IMR-90 (cell line): ENCODE results near the gene RPA3. TPM values are rescaled to one million over a fixed set of nuclear protein-coding genes. Genes with fewer than 3 reads are reported as not detected.

Experiments
- ATAC-seq: fragments of 200-7000 bp; cut with Tn5 transposase; 2 replicates; pipeline ENCODE4 v1.9.1; 2020; ENCODE audit warnings: low read depth, mild to moderate bottlenecking, moderate library complexity
- BruUV-seq: library from RNA; stranded (reverse); fragments of 400-500 nt; replicated peaks from 2 replicates; lab custom pipeline; 2021; lab: Mats Ljungman, UMichigan
- CTCF ChIA-PET: fragments of 300-600 bp; formaldehyde crosslinking; extraction: SDS; loops from one replicate; lab custom pipeline; 2021; ENCODE audit warnings: antibody characterized with exemption; lab: Yijun Ruan, JAX
- POLR2A ChIA-PET: fragments of 300-600 bp; sonication (Branson Sonifier 250); formaldehyde crosslinking; loops from one replicate; lab custom pipeline; 2022; ENCODE audit warnings: antibody characterized with exemption; ENCODE audit not compliant: unreplicated experiment; lab: Charles Lee
- DNase-seq: peaks from one replicate; pipeline ENCODE4 v3.0.0; 2013
- H2AFZ ChIP-seq: replicated peaks from 2 replicates; pipeline ENCODE3; 2013; ENCODE audit warnings: low read length, mild to moderate bottlenecking; ENCODE audit not compliant: poor library complexity
- H2AK5ac ChIP-seq: 2 replicates; pipeline ENCODE4 v1.6.1; 2013; ENCODE audit warnings: low read depth, low read length, inconsistent platforms
- H2AK9ac ChIP-seq: replicated peaks from 2 replicates; pipeline ENCODE3; 2013; ENCODE audit warnings: mild to moderate bottlenecking, low read depth, low read length, moderate library complexity; ENCODE audit not compliant: poor library complexity
- H2BK120ac ChIP-seq: 2 replicates; pipeline ENCODE4 v1.6.1; 2013; ENCODE audit warnings: low read depth, low read length, inconsistent platforms
- H2BK15ac ChIP-seq: 3 replicates; pipeline ENCODE4 v1.6.1; 2013; ENCODE audit warnings: low read depth, low read length, inconsistent platforms
- H2BK20ac ChIP-seq: 2 replicates; pipeline ENCODE4 v1.6.1; 2013; ENCODE audit warnings: low read depth, mild to moderate bottlenecking, inconsistent platforms, low read length, moderate library complexity
- H2BK5ac ChIP-seq: 2 replicates; pipeline ENCODE4 v1.6.1; 2013; ENCODE audit warnings: mild to moderate bottlenecking, low read depth, low read length, inconsistent platforms; ENCODE audit not compliant: poor library complexity, severe bottlenecking
- H3K14ac ChIP-seq: replicated peaks from 2 replicates; pipeline ENCODE4 v1.6.1; 2013; ENCODE audit warnings: low read depth, low read length, inconsistent platforms
- H3K18ac ChIP-seq: 2 replicates; pipeline ENCODE4 v1.6.1; 2013; ENCODE audit warnings: low read depth, low read length, control low read depth
- H3K23ac ChIP-seq: 2 replicates; pipeline ENCODE4 v1.6.1; 2013; ENCODE audit warnings: low read depth, low read length, inconsistent platforms
- H3K27ac ChIP-seq: 2 replicates; pipeline ENCODE4 v1.5.1; 2013; ENCODE audit warnings: mild to moderate bottlenecking, control low read depth, low read length; ENCODE audit not compliant: insufficient read depth
- H3K27me3 ChIP-seq: 2 replicates; pipeline ENCODE4 v1.6.1; 2013; ENCODE audit warnings: low read length; ENCODE audit not compliant: control insufficient read depth, insufficient read depth
- H3K36me3 ChIP-seq: 2 replicates; pipeline ENCODE4 v1.6.1; 2013; ENCODE audit warnings: low read length, mixed read lengths; ENCODE audit not compliant: control insufficient read depth, insufficient read depth
- H3K4ac ChIP-seq: 2 replicates; pipeline ENCODE4 v1.6.1; 2013; ENCODE audit warnings: low read depth, low read length, inconsistent platforms
- H3K4me1 ChIP-seq: 2 replicates; pipeline ENCODE4 v1.6.1; 2013; ENCODE audit warnings: low read length, mixed read lengths; ENCODE audit not compliant: control insufficient read depth, insufficient read depth
- H3K4me2 ChIP-seq: 2 replicates; pipeline ENCODE4 v1.6.1; 2013; ENCODE audit warnings: low read depth, mild to moderate bottlenecking, control low read depth, low read length, moderate library complexity
- H3K4me3 ChIP-seq: 2 replicates; pipeline ENCODE4 v1.5.1; 2013; ENCODE audit warnings: low read depth, mild to moderate bottlenecking, control low read depth, low read length, moderate library complexity; ENCODE audit not compliant: insufficient read depth
- H3K56ac ChIP-seq: 2 replicates; pipeline ENCODE4 v1.6.1; 2013; ENCODE audit warnings: low read length, inconsistent platforms; ENCODE audit not compliant: insufficient read depth; ENCODE audit errors: extremely low read depth
- H3K79me1 ChIP-seq, 2 experiments: 2 replicates each; pipeline ENCODE4 v1.6.1; 2013; ENCODE audit warnings: low read length in 2 of 2, inconsistent platforms in 1 of 2, low read depth in 1 of 2
- H3K9ac ChIP-seq: 2 replicates; pipeline ENCODE4 v1.6.1; 2013; ENCODE audit warnings: low read depth, low read length, control low read depth
- H3K9me1 ChIP-seq: 2 replicates; pipeline ENCODE4 v1.6.1; 2013; ENCODE audit warnings: low read length, inconsistent platforms; ENCODE audit not compliant: insufficient read depth
- H3K9me3 ChIP-seq: 2 replicates; pipeline ENCODE4 v1.6.1; 2013; ENCODE audit warnings: low read length; ENCODE audit not compliant: control insufficient read depth, insufficient read depth
- H4K20me1 ChIP-seq: 2 replicates; pipeline ENCODE4 v1.6.1; 2013; ENCODE audit warnings: low read length, inconsistent platforms; ENCODE audit not compliant: insufficient read depth
- H4K5ac ChIP-seq: 2 replicates; pipeline ENCODE4 v1.6.1; 2013; ENCODE audit warnings: mild to moderate bottlenecking, low read depth, low read length, control low read depth
- H4K8ac ChIP-seq, 2 experiments: 2 replicates each; pipeline ENCODE4 v1.6.1; 2013; ENCODE audit warnings: low read depth in 2 of 2, low read length in 2 of 2, control low read depth in 1 of 2, inconsistent platforms in 1 of 2
- H4K91ac ChIP-seq: 2 replicates; pipeline ENCODE4 v1.6.1; 2013; ENCODE audit warnings: low read depth, low read length, inconsistent platforms; ENCODE audit not compliant: insufficient read depth
- CHD1 ChIP-seq: IDR thresholded peaks from 2 replicates; pipeline ENCODE4 v1.6.1; 2012; ENCODE audit warnings: low read depth, low read length, improper control_type of control experiment
- FOS ChIP-seq: fragments of 150-350 bp; IDR thresholded peaks from 2 replicates; pipeline ENCODE4 v1.6.1; 2016; ENCODE audit warnings: low read depth, low read length
- MAFK ChIP-seq: IDR thresholded peaks from 2 replicates; pipeline ENCODE4 v1.6.1; 2012; ENCODE audit warnings: low read depth, low read length, improper control_type of control experiment
- NFE2L2 ChIP-seq: fragments of 150-350 bp; IDR thresholded peaks from 2 replicates; pipeline ENCODE4 v1.6.1; 2016; ENCODE audit warnings: low read depth, mild to moderate bottlenecking, low read length
- RAD21 ChIP-seq: IDR thresholded peaks from 2 replicates; pipeline ENCODE4 v1.6.1; 2012; ENCODE audit warnings: low read length, improper control_type of control experiment
- RCOR1 ChIP-seq: IDR thresholded peaks from 2 replicates; pipeline ENCODE4 v1.6.1; 2012; ENCODE audit warnings: mild to moderate bottlenecking, low read length, improper control_type of control experiment; ENCODE audit not compliant: insufficient replicate concordance
- RFX5 ChIP-seq: IDR thresholded peaks from 2 replicates; pipeline ENCODE4 v1.8.0; 2012; ENCODE audit warnings: low read depth, mild to moderate bottlenecking, low read length, moderate library complexity
- SMC3 ChIP-seq: fragments of 150-350 bp; IDR thresholded peaks from 2 replicates; pipeline ENCODE4 v1.6.1; 2016; ENCODE audit warnings: low read depth, mild to moderate bottlenecking, antibody characterized with exemption, low read length, moderate library complexity
- WGBS, 2 experiments: methylation state at CpG; one replicate each; pipeline versions ENCODE4 v1.1.5 to v1.1.7; 2013; ENCODE audit warnings: missing lambda C conversion rate in 2 of 2; ENCODE audit not compliant: insufficient read length in 1 of 2; ENCODE audit errors: extremely low coverage in 2 of 2; 5-methylcytosine and 5-hydroxymethylcytosine counted together
- dilution Hi-C: fragments of 300-500 bp; cut with HindIII; formaldehyde crosslinking; loops from one replicate; pipeline ENCODE4 v1.14.3; 2018; ENCODE audit warnings: low sequenced_read_pairs; ENCODE audit not compliant: unreplicated experiment
- in situ Hi-C: fragments of 300-500 bp; cut with MboI; formaldehyde crosslinking; loops from 3 replicates; pipeline ENCODE4 v1.14.3; 2019; ENCODE audit warnings: low sequenced_read_pairs, inconsistent platforms, mixed read lengths
- intact Hi-C: fragments of 100-400 bp; cut with micrococcal nuclease; formaldehyde crosslinking; loops from 2 replicates; pipeline ENCODE4 v1.10.0; 2022
- polyA plus RNA-seq, 3 experiments: library from polyadenylated mRNA; depleted of rRNA; stranded (reverse); fragments of >200 nt; gene quantifications; 2 replicates each; pipeline ENCODE4 v1.2.3, GENCODE V29; 2012; ENCODE audit warnings: low replicate concordance in 1 of 3
- total RNA-seq: library from RNA; depleted of rRNA; stranded (reverse); fragments of >200 nt; gene quantifications from 2 replicates; pipeline ENCODE4 v1.2.3, GENCODE V29; 2012
- TF ChIP-seq, protein P1 (sequence below): fragments of 150-350 bp; IDR thresholded peaks from 2 replicates; pipeline ENCODE4 v1.6.1; 2016; ENCODE audit warnings: low read depth, mild to moderate bottlenecking, low read length, moderate library complexity, borderline replicate concordance

RPA3 gene
- total and polyA plus RNA-seq, 2 of the 4 experiments (the other 2 are of a cell fraction), result 12.7 to 21.1 TPM

- H2AK5ac ChIP-seq, result no peak overlapping the region
- ChIA-PET CTCF (interaction anchor here (0.9 to 1.0 kb wide), 2 partner anchors 19 to 169 kb away, joined by 3 read pairs; no protein-coding TSS in a partner anchor), POLR2A (no interaction called here)
- intact Hi-C loops (loop anchor here (10.0 kb wide), 1 partner anchor 699 kb away; no protein-coding TSS in a partner anchor), dilution Hi-C loops (no loop called here), in situ Hi-C loops (no loop called here)
- no peak for ATAC-seq
- no peak overlapping the region for H4K8ac ChIP-seq
- H4K5ac ChIP-seq, result no peak overlapping the region
- no peaks in the 10 kb centered on the region for H3K79me1 ChIP-seq
- no peaks in the 10 kb centered on the region for H3K4me1 ChIP-seq
- DNase-seq, result no peak
- H3K14ac ChIP-seq, result no peak overlapping the region
- H3K9me3 ChIP-seq, result no peaks in the 10 kb centered on the region
- H3K56ac ChIP-seq, result no peak overlapping the region
- H3K4ac ChIP-seq, result no peak overlapping the region
- WGBS, 2 experiments, result no CpG with 5 or more reads among the region's 5 CpGs
- no peak overlapping the region for H2BK15ac ChIP-seq
- H2AK9ac ChIP-seq, result no peak overlapping the region
- no peak overlapping the region for H3K23ac ChIP-seq
- no peaks in the 10 kb centered on the region for H3K27me3 ChIP-seq
- TF ChIP-seq NFE2L2 (no peak), MAFK (no peak), CHD1 (no peak), SMC3 (no peak), FOS (no peak), RCOR1 (no peak), RAD21 (no peak), RFX5 (no peak)
- TF ChIP-seq, protein P1, sequence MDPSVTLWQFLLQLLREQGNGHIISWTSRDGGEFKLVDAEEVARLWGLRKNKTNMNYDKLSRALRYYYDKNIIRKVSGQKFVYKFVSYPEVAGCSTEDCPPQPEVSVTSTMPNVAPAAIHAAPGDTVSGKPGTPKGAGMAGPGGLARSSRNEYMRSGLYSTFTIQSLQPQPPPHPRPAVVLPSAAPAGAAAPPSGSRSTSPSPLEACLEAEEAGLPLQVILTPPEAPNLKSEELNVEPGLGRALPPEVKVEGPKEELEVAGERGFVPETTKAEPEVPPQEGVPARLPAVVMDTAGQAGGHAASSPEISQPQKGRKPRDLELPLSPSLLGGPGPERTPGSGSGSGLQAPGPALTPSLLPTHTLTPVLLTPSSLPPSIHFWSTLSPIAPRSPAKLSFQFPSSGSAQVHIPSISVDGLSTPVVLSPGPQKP, result no peak
- H3K18ac ChIP-seq, result no peak overlapping the region
- peaks cover 8% of the 10 kb centered on the region; the same call in 1 of the 2 replicates for H3K36me3 ChIP-seq
- no peak overlapping the region for H2BK120ac ChIP-seq
- no peak overlapping the region for H2BK5ac ChIP-seq
- no peak overlapping the region for H3K4me2 ChIP-seq
- H3K9me1 ChIP-seq, result no peaks in the 10 kb centered on the region
- H3K4me3 ChIP-seq, result no peak overlapping the region
- no peak overlapping the region for H2AFZ ChIP-seq
- H3K9ac ChIP-seq, result no peak overlapping the region
- H4K20me1 ChIP-seq, result no peaks in the 10 kb centered on the region
- BruUV-seq, result no TSS peak
- no peak overlapping the region for H3K27ac ChIP-seq
- no peak overlapping the region for H2BK20ac ChIP-seq
- no peak overlapping the region for H4K91ac ChIP-seq
Measured at GRCh38 chr7:7596176-7596575, 122.2 kb downstream of the RPA3 start.
